Gastrocnemius medialis (tissue), 4 donors: ENCODE results near the gene RPP25L.

ENCODE experiments used
- CTCF ChIP-seq, 5 experiments: fragments of 450-650 bp in 3 of 5; fragments of 200-600 bp in 2 of 5; sonication (generic) in 2 of 5; IDR thresholded peaks in 4 of 5; conservative IDR thresholded peaks in 1 of 5; 1 replicate in 4 of 5; 2 replicates in 1 of 5; pipeline ENCODE4 v1.5.1; 2016 to 2019; ENCODE audit warnings: antibody characterized with exemption in 5 of 5, mild to moderate bottlenecking in 3 of 5, moderate library complexity in 3 of 5
- POLR2A ChIP-seq, 2 donors: fragments of 450-650 bp; IDR thresholded peaks; one replicate each; pipeline ENCODE4 v1.6.1; 2017; ENCODE audit warnings: antibody characterized with exemption in 2 of 2, mild to moderate bottlenecking in 2 of 2, moderate library complexity in 2 of 2

GRCh38 chr9:34648673-34649072, 36.8 kb upstream of the RPP25L start:
- no peak for TF ChIP-seq CTCF (IDR thresholded peaks at IDR 0.05 in 4 of 5, conservative IDR thresholded peaks at IDR 0.05 in 1 of 5)
- no peak for TF ChIP-seq POLR2A (IDR thresholded peaks at IDR 0.05)
